ENCODE data around the gene FIG4. TPM values are rescaled to one million over a fixed set of nuclear protein-coding genes. Genes with fewer than 3 reads are reported as not detected.
"Not testable (repeated sequence)": the region's sequence is repeated elsewhere in the genome, so short reads cannot be mapped to it uniquely, and the experiment has no call there.

Gene FIG4
- total RNA-seq, 1 experiment from 2014 or later, result 23.1 TPM

DNA sequence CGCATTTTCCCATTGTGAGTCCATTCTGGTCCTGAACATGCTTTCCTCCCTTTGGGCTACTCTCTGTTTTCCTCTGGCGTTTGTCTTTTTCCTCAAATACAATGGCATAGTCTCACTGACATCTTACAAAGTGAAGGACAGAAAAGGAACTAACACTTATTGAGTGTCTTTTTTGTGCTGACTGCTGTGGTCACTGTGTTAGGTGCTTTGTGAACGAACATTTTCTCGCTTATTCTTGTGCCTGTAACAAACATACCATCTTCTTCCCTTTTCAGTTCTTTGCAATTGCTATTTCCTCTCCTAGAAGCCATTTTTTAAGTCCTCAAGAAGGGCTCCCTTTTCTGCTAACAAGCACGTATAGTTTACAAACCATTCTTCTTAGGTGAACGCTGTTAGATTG lies 15.4 kb downstream of the FIG4 start:
- H3K27me3 Mint-ChIP-seq (ENCODE audit: low read depth), result no peaks in the 10 kb centered on the region
- no peak overlapping the region for H2BK15ac ChIP-seq (ENCODE audit: low read depth, low read length)
- no peak overlapping the region for H3K18ac ChIP-seq (ENCODE audit: insufficient read length, low read depth, low read length)
- no peak overlapping the region for H3K56ac ChIP-seq (ENCODE audit: insufficient read length, low read depth, low read length)
- H2BK12ac ChIP-seq (ENCODE audit: insufficient read length, low read depth, low read length), result no peak overlapping the region
- H3K4me3 Mint-ChIP-seq, result no peak overlapping the region
- H3K36me3 Mint-ChIP-seq (ENCODE audit: insufficient read depth in 1 of 3, low read depth in 3 of 3), result peaks cover 8 to 26% (median 15%) of the 10 kb centered on the region in 3 experiments; a peak in 6 of 7 replicates
- no peak overlapping the region for H3K23ac ChIP-seq (ENCODE audit: insufficient read length, low read depth, low read length)
- no peak overlapping the region for H2BK5ac ChIP-seq (ENCODE audit: insufficient read length, low read length)
- no peak overlapping the region for H3K4ac ChIP-seq (ENCODE audit: low read depth, low read length)
- no peak overlapping the region for H4K5ac ChIP-seq (ENCODE audit: insufficient read length, low read depth, low read length)
- no peak for DNase-seq
- H3K79me2 ChIP-seq (ENCODE audit: insufficient read depth, low read length), result peaks cover 1% of the 10 kb centered on the region; the same call in 1 of the 2 replicates
- H3K9me3 ChIP-seq (ENCODE audit: control insufficient read depth, low read depth, low read length), result no peaks in the 10 kb centered on the region
- H3K9me3 Mint-ChIP-seq, result peaks cover 5 to 16% of the 10 kb centered on the region in 2 experiments; a peak in 4 of 5 replicates
- H2BK120ac ChIP-seq (ENCODE audit: low read depth, low read length, poor library complexity, severe bottlenecking), result no peak overlapping the region
- H3T11ph ChIP-seq (ENCODE audit: low read length), result no peak overlapping the region
- H3K27ac Mint-ChIP-seq, result no peak overlapping the region
- no peak overlapping the region for H2BK20ac ChIP-seq (ENCODE audit: low read depth, low read length, poor library complexity, severe bottlenecking)
- H3K4me1 ChIP-seq (ENCODE audit: insufficient read depth, low read length), result no peaks in the 10 kb centered on the region; the same call in 1 of the 2 replicates
- no peaks in the 10 kb centered on the region for H3K27me3 ChIP-seq (ENCODE audit: insufficient read depth, low read length)
- H3K9ac ChIP-seq (ENCODE audit: extremely low read depth, insufficient read length, low read length), result no peak overlapping the region
- H4K91ac ChIP-seq (ENCODE audit: insufficient read length, low read depth, low read length), result no peak overlapping the region
- H3K4me2 ChIP-seq (ENCODE audit: insufficient read depth, insufficient read length, low read length), result no peak overlapping the region
- no peaks in the 10 kb centered on the region for H3K23me2 ChIP-seq (ENCODE audit: insufficient read length, low read depth, low read length, poor library complexity, severe bottlenecking)
- H4K8ac ChIP-seq (replicated peaks; ENCODE audit: insufficient read length, low read depth, low read length), result no peak overlapping the region
- no peak overlapping the region for H3K27ac ChIP-seq (ENCODE audit: insufficient read length, low read depth, low read length)
- TF ChIP-seq, protein P1, sequence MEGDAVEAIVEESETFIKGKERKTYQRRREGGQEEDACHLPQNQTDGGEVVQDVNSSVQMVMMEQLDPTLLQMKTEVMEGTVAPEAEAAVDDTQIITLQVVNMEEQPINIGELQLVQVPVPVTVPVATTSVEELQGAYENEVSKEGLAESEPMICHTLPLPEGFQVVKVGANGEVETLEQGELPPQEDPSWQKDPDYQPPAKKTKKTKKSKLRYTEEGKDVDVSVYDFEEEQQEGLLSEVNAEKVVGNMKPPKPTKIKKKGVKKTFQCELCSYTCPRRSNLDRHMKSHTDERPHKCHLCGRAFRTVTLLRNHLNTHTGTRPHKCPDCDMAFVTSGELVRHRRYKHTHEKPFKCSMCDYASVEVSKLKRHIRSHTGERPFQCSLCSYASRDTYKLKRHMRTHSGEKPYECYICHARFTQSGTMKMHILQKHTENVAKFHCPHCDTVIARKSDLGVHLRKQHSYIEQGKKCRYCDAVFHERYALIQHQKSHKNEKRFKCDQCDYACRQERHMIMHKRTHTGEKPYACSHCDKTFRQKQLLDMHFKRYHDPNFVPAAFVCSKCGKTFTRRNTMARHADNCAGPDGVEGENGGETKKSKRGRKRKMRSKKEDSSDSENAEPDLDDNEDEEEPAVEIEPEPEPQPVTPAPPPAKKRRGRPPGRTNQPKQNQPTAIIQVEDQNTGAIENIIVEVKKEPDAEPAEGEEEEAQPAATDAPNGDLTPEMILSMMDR (conservative IDR thresholded peaks at IDR 0.05), result no peak
- H3K4me1 Mint-ChIP-seq, result peaks cover 29 to 35% of the 10 kb centered on the region in 2 experiments
- no peak overlapping the region for H2AFZ ChIP-seq (ENCODE audit: low read length)
- H3K79me1 ChIP-seq (ENCODE audit: insufficient read depth, low read depth, low read length, poor library complexity, severe bottlenecking), result no peaks in the 10 kb centered on the region
- WGBS (ENCODE audit: extremely low coverage, insufficient read length, low lambda C conversion rate), result no CpG with 5 or more reads among the region's 6 CpGs
- no peak overlapping the region for H2AK5ac ChIP-seq (ENCODE audit: insufficient read length, low read length)
- no peaks in the 10 kb centered on the region for H4K20me1 ChIP-seq (ENCODE audit: control insufficient read depth, insufficient read depth, insufficient read length)
- H3K14ac ChIP-seq (ENCODE audit: insufficient read depth, low read length), result no peak overlapping the region

GRCh38 chr6:109708099-109708498 lies 17.0 kb downstream of the FIG4 start:
- not testable (repeated sequence) for H2BK20ac ChIP-seq (ENCODE audit: low read depth, low read length, poor library complexity, severe bottlenecking); H4K91ac ChIP-seq (ENCODE audit: insufficient read length, low read depth, low read length); DNase-seq; H2BK5ac ChIP-seq (ENCODE audit: insufficient read length, low read length); H3T11ph ChIP-seq (ENCODE audit: low read length); H2BK120ac ChIP-seq (ENCODE audit: low read depth, low read length, poor library complexity, severe bottlenecking); H3K79me2 ChIP-seq (ENCODE audit: insufficient read depth, low read length); H3K56ac ChIP-seq (ENCODE audit: insufficient read length, low read depth, low read length); H3K27ac ChIP-seq (ENCODE audit: insufficient read length, low read depth, low read length); H3K4ac ChIP-seq (ENCODE audit: low read depth, low read length); H3K27ac Mint-ChIP-seq; H3K79me1 ChIP-seq (ENCODE audit: insufficient read depth, low read depth, low read length, poor library complexity, severe bottlenecking); H3K9me3 ChIP-seq (ENCODE audit: control insufficient read depth, low read depth, low read length); H4K5ac ChIP-seq (ENCODE audit: insufficient read length, low read depth, low read length); H3K27me3 Mint-ChIP-seq (ENCODE audit: low read depth); H2AFZ ChIP-seq (ENCODE audit: low read length); H3K23me2 ChIP-seq (ENCODE audit: insufficient read length, low read depth, low read length, poor library complexity, severe bottlenecking); H3K27me3 ChIP-seq (ENCODE audit: insufficient read depth, low read length); H3K9ac ChIP-seq (ENCODE audit: extremely low read depth, insufficient read length, low read length); H3K4me3 Mint-ChIP-seq; H3K18ac ChIP-seq (ENCODE audit: insufficient read length, low read depth, low read length); H3K4me2 ChIP-seq (ENCODE audit: insufficient read depth, insufficient read length, low read length); H3K4me1 ChIP-seq (ENCODE audit: insufficient read depth, low read length); H3K14ac ChIP-seq (ENCODE audit: insufficient read depth, low read length); H4K8ac ChIP-seq (replicated peaks; ENCODE audit: insufficient read length, low read depth, low read length); H2AK5ac ChIP-seq (ENCODE audit: insufficient read length, low read length); H2BK12ac ChIP-seq (ENCODE audit: insufficient read length, low read depth, low read length); H2BK15ac ChIP-seq (ENCODE audit: low read depth, low read length); H4K20me1 ChIP-seq (ENCODE audit: control insufficient read depth, insufficient read depth, insufficient read length); H3K23ac ChIP-seq (ENCODE audit: insufficient read length, low read depth, low read length)
- H3K9me3 Mint-ChIP-seq, result peaks cover 5 to 16% of the 10 kb centered on the region in 2 experiments; a peak in 4 of 5 replicates
- no CpG with 5 or more reads among the region's 2 CpGs for WGBS (ENCODE audit: extremely low coverage, insufficient read length, low lambda C conversion rate)
- peaks cover 16 to 26% of the 10 kb centered on the region in 2 experiments for H3K4me1 Mint-ChIP-seq
- peaks cover 8 to 27% (median 15%) of the 10 kb centered on the region in 3 experiments; a peak in 6 of 7 replicates for H3K36me3 Mint-ChIP-seq (ENCODE audit: insufficient read depth in 1 of 3, low read depth in 3 of 3)
